Fibroblast of pulmonary artery (primary cell): ENCODE data around the gene TRIM56.
A peak's percentile ranks its signal among the peaks of the same experiment; 100 is the strongest.

Experiments used
- DNase-seq: peaks from one replicate; pipeline ENCODE4 v3.0.0-alpha.2; 2010; ENCODE audit warnings: low read depth
- H3K4me3 ChIP-seq: replicated peaks from 2 replicates; pipeline ENCODE4 v1.5.1; 2011; ENCODE audit warnings: low read depth, mild to moderate bottlenecking, control low read depth, low read length, moderate library complexity
- TF ChIP-seq, protein P1 (sequence below): IDR thresholded peaks from 2 replicates; pipeline ENCODE4 v1.5.1; 2011; ENCODE audit warnings: mild to moderate bottlenecking, control low read depth, low read length, inconsistent platforms; ENCODE audit errors: missing control alignments

TRIM56 gene

DNA sequence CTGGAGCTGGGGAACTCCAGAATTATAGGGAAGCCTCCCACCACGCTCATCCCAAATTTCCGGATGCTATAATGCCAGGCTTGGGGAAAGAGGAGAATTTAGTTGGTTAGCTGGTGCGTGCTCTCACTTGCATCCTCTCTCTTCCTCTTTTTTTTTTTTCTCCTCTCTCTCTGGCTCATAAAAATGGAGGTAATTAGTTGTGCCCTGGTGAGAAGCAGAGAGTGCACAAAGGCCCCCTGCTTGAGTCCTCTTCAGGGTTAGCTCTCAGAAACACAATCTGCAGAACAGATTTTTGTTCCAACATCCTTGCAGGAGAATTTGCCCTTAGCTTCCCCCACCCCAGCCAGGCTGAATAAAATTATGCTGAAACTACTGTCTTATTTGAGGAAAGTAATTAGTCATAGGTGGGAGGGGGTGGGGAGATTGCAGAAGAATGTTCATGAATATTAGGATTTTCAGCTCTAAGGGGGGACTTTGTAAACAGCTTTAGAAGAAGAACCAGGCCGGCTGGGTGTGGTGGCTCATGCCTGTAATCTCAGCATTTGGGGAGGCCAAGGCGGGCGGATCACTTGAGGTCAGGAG lies 49.2 kb downstream of the TRIM56 start:
- TF ChIP-seq, protein P1, sequence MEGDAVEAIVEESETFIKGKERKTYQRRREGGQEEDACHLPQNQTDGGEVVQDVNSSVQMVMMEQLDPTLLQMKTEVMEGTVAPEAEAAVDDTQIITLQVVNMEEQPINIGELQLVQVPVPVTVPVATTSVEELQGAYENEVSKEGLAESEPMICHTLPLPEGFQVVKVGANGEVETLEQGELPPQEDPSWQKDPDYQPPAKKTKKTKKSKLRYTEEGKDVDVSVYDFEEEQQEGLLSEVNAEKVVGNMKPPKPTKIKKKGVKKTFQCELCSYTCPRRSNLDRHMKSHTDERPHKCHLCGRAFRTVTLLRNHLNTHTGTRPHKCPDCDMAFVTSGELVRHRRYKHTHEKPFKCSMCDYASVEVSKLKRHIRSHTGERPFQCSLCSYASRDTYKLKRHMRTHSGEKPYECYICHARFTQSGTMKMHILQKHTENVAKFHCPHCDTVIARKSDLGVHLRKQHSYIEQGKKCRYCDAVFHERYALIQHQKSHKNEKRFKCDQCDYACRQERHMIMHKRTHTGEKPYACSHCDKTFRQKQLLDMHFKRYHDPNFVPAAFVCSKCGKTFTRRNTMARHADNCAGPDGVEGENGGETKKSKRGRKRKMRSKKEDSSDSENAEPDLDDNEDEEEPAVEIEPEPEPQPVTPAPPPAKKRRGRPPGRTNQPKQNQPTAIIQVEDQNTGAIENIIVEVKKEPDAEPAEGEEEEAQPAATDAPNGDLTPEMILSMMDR = no peak
- DNase-seq = peak; percentile 65
- H3K4me3 ChIP-seq = peak overlapping the region; percentile 42

DNA sequence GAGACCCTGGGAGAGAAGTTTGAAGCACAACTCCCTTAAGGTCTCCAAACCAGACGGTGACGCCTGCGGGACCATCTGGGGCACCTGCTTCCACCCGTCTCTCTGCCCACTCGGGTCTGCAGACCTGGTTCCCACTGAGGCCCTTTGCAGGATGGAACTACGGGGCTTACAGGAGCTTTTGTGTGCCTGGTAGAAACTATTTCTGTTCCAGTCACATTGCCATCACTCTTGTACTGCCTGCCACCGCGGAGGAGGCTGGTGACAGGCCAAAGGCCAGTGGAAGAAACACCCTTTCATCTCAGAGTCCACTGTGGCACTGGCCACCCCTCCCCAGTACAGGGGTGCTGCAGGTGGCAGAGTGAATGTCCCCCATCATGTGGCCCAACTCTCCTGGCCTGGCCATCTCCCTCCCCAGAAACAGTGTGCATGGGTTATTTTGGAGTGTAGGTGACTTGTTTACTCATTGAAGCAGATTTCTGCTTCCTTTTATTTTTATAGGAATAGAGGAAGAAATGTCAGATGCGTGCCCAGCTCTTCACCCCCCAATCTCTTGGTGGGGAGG lies 52.5 kb downstream of the TRIM56 start:
- peak; percentile 67 for DNase-seq
- no peak overlapping the region for H3K4me3 ChIP-seq
- TF ChIP-seq, protein P1 = no peak

- TF ChIP-seq, protein P1 = peak; percentile 40
- H3K4me3 ChIP-seq = no peak overlapping the region
- DNase-seq = peak; percentile 97
Observed at GRCh38 chr7:101138213-101138870, 53.1 kb downstream of the TRIM56 start.

DNA sequence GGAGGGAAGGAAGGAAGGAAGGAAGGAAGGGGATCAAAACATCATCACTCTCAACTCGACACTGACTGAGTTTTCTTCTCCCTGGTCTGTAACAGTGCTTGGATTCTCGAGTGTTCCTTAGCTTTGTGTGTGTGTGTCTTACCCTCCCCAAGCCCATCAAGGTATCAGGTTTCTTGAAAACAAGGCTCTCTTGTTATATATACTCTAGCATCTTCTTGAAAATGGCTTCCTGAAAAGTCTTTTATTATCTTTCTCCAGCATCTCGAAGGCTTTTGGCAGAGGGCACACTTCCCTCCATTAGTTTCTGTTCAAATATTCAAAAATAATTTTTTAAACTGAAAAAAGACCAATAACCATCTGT lies 55.0 kb downstream of the TRIM56 start:
- no peak overlapping the region for H3K4me3 ChIP-seq
- TF ChIP-seq, protein P1 = no peak
- peak; percentile 78 for DNase-seq

- TF ChIP-seq, protein P1 = no peak
- peak; percentile 52 for DNase-seq
- H3K4me3 ChIP-seq = no peak overlapping the region
Observed at GRCh38 chr7:101140746-101141382, 55.6 kb downstream of the TRIM56 start.
